Nephron progenitor cell (in vitro differentiated cells): ENCODE data around the gene IRX2.

Experiments
- DNase-seq: peaks from one replicate; pipeline ENCODE4 v3.0.0; 2021
- H3K27ac Mint-ChIP-seq: 2 replicates; pipeline ENCODE4 v1.8.0; 2021; ENCODE audit warnings: mild to moderate bottlenecking, moderate library complexity, mixed read lengths
- H3K27me3 Mint-ChIP-seq: 2 replicates; pipeline ENCODE4 v1.8.0; 2021; ENCODE audit warnings: mild to moderate bottlenecking, low read depth, mixed read lengths; ENCODE audit not compliant: poor library complexity
- H3K36me3 Mint-ChIP-seq: 2 replicates; pipeline ENCODE4 v1.8.0; 2021; ENCODE audit warnings: low read depth, mixed read lengths
- H3K4me1 Mint-ChIP-seq: 2 replicates; pipeline ENCODE4 v1.8.0; 2021; ENCODE audit warnings: mixed read lengths
- H3K4me3 Mint-ChIP-seq: 2 replicates; pipeline ENCODE4 v1.8.0; 2021; ENCODE audit warnings: mild to moderate bottlenecking, moderate library complexity, mixed read lengths
- H3K9me3 Mint-ChIP-seq: 2 replicates; pipeline ENCODE4 v1.8.0; 2021; ENCODE audit warnings: mild to moderate bottlenecking, moderate library complexity, mixed read lengths
- TF ChIP-seq, protein P1 (sequence below): fragments of 200-600 bp; sonication (generic); IDR thresholded peaks from 2 replicates; pipeline ENCODE4 v1.5.0; 2021; ENCODE audit warnings: antibody characterized with exemption

Gene IRX2

DNA sequence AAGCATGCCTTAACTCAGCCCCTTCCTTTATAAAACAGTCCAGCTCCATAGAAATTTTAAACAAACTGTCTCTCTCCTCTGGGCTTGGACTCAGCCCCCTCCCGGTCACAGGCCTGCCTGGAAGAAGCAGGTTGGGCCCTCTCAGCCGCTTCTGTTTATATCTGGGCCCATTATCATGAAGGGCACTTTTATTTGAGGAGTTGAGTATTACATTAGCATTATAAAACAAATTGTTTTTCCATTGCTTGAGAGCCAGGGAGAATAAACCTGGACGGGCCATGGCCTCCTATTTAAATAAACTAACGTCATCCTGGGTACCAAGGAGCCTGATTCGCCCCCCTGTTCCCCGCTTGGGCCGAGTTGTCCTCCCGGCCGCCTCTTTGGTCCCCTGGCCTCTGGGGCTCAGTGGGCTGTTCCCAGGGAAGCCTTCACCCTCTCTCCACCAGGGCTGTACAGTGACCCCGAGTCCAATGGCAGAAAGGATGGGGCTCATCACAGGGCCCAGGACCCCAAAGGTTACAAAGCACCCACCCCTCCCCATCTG is 13.2 kb downstream of the IRX2 start:
- TF ChIP-seq, protein P1, sequence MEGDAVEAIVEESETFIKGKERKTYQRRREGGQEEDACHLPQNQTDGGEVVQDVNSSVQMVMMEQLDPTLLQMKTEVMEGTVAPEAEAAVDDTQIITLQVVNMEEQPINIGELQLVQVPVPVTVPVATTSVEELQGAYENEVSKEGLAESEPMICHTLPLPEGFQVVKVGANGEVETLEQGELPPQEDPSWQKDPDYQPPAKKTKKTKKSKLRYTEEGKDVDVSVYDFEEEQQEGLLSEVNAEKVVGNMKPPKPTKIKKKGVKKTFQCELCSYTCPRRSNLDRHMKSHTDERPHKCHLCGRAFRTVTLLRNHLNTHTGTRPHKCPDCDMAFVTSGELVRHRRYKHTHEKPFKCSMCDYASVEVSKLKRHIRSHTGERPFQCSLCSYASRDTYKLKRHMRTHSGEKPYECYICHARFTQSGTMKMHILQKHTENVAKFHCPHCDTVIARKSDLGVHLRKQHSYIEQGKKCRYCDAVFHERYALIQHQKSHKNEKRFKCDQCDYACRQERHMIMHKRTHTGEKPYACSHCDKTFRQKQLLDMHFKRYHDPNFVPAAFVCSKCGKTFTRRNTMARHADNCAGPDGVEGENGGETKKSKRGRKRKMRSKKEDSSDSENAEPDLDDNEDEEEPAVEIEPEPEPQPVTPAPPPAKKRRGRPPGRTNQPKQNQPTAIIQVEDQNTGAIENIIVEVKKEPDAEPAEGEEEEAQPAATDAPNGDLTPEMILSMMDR, result no peak
- Mint-ChIP-seq H3K36me3 (no peaks in the 10 kb centered on the region), H3K9me3 (no peaks in the 10 kb centered on the region), H3K4me3 (no peak overlapping the region), H3K27ac (no peak overlapping the region), H3K27me3 (peaks cover 98% of the 10 kb centered on the region), H3K4me1 (peaks cover 13% of the 10 kb centered on the region)
- no peak for DNase-seq

DNA sequence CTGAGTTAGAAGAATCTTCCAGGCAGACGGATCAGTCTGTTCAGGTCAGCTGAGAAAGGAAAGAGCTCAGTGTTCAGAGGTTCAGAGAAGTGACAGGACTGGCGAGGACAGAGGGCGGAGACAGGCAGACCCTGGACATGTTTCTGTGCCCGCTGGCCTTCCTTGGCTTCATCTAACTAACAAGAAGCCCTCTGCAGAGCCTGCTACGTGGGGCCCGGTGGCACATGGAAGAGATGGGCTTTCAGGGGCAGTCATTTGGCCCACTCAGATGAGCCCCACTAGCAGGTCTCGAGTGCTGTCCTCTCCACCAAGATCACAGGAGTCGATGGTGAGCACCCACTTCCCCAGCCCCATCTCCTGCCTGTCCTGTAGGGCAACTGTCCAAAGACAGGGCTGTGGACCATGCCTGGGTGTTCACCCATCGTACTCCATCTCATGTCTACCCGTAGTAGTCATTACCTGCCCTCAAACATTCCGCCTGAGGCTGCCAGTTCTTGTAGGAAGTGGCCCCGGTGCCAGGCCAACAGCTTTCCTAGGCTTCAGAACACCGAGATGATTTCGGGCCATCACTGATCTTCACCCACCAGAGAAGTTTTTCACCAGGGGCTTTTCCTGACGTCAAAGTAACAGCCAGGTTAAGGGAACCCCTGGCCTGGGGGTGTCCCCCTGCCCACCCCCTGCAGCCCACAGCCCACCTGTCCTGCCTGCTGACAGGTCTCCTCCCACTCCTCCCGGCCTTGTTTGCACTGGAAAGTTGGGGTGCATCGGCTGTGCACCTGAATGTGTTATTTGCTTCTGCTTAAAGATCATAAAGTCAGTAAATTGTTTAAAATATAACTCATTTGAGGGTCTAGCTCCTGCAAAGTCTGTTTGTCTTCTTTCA is 14.0 kb downstream of the IRX2 start:
- no peak for DNase-seq
- Mint-ChIP-seq H3K4me1 (peaks cover 6% of the 10 kb centered on the region), H3K4me3 (no peak overlapping the region), H3K27me3 (peaks cover 98% of the 10 kb centered on the region), H3K9me3 (no peaks in the 10 kb centered on the region), H3K27ac (no peak overlapping the region), H3K36me3 (no peaks in the 10 kb centered on the region)
- TF ChIP-seq, protein P1, result no peak

DNA sequence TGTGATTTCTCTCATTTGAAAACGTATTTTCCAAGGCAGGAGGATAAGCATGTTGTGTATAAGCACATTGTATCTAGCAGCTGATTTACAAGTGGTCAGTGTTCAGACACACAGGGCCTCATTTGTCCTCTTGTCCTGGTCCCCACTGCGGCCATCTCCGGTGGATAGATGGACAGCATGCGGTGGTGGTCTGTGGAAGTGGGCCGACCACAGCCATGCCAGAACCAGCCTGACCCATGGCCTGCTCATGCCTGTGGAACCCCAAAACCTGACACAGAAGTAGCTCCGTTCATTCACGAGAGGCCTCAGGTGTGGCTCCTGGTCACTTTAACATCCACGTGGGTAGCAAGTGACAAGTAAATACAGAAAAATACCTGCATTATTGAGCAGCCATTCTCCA is 14.6 kb downstream of the IRX2 start:
- no peak overlapping the region for H3K4me3 Mint-ChIP-seq
- H3K9me3 Mint-ChIP-seq, result no peaks in the 10 kb centered on the region
- peaks cover 98% of the 10 kb centered on the region for H3K27me3 Mint-ChIP-seq
- H3K27ac Mint-ChIP-seq, result no peak overlapping the region
- H3K36me3 Mint-ChIP-seq, result no peaks in the 10 kb centered on the region
- no peak for DNase-seq
- H3K4me1 Mint-ChIP-seq, result peaks cover 4% of the 10 kb centered on the region
- TF ChIP-seq, protein P1, result no peak

DNA sequence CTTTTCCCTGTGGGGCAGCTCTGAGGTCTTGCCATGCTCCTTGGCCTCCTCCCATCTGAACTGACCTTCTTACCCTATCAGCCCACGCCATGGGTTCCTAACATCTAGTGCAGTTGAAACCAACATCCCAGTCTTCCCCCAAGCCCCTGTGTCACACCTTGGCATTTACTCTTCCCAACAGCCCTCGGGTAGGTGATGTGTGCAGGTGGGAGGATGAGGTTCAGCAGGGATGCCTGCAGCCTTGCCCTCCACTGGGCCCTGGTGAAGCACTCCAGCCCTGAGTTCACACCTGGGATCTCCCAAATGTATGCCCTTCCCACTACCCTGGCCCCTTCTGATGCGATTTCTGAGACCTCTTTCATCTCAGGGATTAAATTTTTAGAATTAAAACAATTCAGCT is 15.5 kb downstream of the IRX2 start:
- Mint-ChIP-seq H3K27ac (no peak overlapping the region), H3K4me3 (no peak overlapping the region), H3K9me3 (no peaks in the 10 kb centered on the region), H3K27me3 (peaks cover 98% of the 10 kb centered on the region), H3K36me3 (no peaks in the 10 kb centered on the region), H3K4me1 (no peaks in the 10 kb centered on the region)
- no peak for DNase-seq
- TF ChIP-seq, protein P1, result no peak

GRCh38 chr5:2732850-2733249 is 18.6 kb downstream of the IRX2 start:
- H3K4me3 Mint-ChIP-seq, result no peak overlapping the region
- H3K4me1 Mint-ChIP-seq, result peaks cover 6% of the 10 kb centered on the region
- TF ChIP-seq, protein P1, result no peak
- no peak overlapping the region for H3K27ac Mint-ChIP-seq
- no peaks in the 10 kb centered on the region for H3K36me3 Mint-ChIP-seq
- H3K27me3 Mint-ChIP-seq, result peaks cover 83% of the 10 kb centered on the region
- H3K9me3 Mint-ChIP-seq, result no peaks in the 10 kb centered on the region
- DNase-seq, result no peak
